Chondrocyte (in vitro differentiated cells): Measurements from ENCODE around the gene BCOR. TPM values are rescaled to one million over a fixed set of nuclear protein-coding genes. Genes with fewer than 3 reads are reported as not detected.

Source experiments
- DNase-seq: peaks from one replicate; pipeline ENCODE4 v3.0.0; 2021; ENCODE audit warnings: mixed read lengths, low spot score
- H3K27ac Mint-ChIP-seq: one replicate; pipeline ENCODE4 v1.8.0; 2021; ENCODE audit warnings: mild to moderate bottlenecking, moderate library complexity, mixed read lengths; ENCODE audit not compliant: unreplicated experiment
- H3K27me3 Mint-ChIP-seq: 2 replicates; pipeline ENCODE4 v1.8.0; 2021; ENCODE audit warnings: low read depth, mixed read lengths
- H3K36me3 Mint-ChIP-seq: 2 replicates; pipeline ENCODE4 v1.8.0; 2021; ENCODE audit warnings: low read depth, mixed read lengths
- H3K4me1 Mint-ChIP-seq: 2 replicates; pipeline ENCODE4 v1.8.0; 2021; ENCODE audit warnings: low read depth, mild to moderate bottlenecking, mixed read lengths
- H3K4me3 Mint-ChIP-seq: one replicate; pipeline ENCODE4 v1.8.0; 2021; ENCODE audit warnings: mild to moderate bottlenecking, moderate library complexity, mixed read lengths; ENCODE audit not compliant: unreplicated experiment
- H3K9me3 Mint-ChIP-seq: 2 replicates; pipeline ENCODE4 v1.8.0; 2021; ENCODE audit warnings: low read depth, mixed read lengths
- total RNA-seq: library from RNA; stranded (reverse); gene quantifications from 3 replicates; pipeline ENCODE4 v1.2.1, GENCODE V29; 2021
- TF ChIP-seq, protein P1 (sequence below): fragments of 200-600 bp; sonication (generic); IDR thresholded peaks from 2 replicates; pipeline ENCODE4 v1.5.0; 2021; ENCODE audit warnings: antibody characterized with exemption, mild to moderate bottlenecking, moderate library complexity

BCOR gene
- total RNA-seq, 1 donor from 2014 or later = 11.0 TPM

- no peak overlapping the region for H3K27ac Mint-ChIP-seq
- no peaks in the 10 kb centered on the region for H3K36me3 Mint-ChIP-seq
- DNase-seq = no peak
- peaks cover 8% of the 10 kb centered on the region for H3K9me3 Mint-ChIP-seq
- no peaks in the 10 kb centered on the region for H3K27me3 Mint-ChIP-seq
- no peaks in the 10 kb centered on the region for H3K4me1 Mint-ChIP-seq
- TF ChIP-seq, protein P1, sequence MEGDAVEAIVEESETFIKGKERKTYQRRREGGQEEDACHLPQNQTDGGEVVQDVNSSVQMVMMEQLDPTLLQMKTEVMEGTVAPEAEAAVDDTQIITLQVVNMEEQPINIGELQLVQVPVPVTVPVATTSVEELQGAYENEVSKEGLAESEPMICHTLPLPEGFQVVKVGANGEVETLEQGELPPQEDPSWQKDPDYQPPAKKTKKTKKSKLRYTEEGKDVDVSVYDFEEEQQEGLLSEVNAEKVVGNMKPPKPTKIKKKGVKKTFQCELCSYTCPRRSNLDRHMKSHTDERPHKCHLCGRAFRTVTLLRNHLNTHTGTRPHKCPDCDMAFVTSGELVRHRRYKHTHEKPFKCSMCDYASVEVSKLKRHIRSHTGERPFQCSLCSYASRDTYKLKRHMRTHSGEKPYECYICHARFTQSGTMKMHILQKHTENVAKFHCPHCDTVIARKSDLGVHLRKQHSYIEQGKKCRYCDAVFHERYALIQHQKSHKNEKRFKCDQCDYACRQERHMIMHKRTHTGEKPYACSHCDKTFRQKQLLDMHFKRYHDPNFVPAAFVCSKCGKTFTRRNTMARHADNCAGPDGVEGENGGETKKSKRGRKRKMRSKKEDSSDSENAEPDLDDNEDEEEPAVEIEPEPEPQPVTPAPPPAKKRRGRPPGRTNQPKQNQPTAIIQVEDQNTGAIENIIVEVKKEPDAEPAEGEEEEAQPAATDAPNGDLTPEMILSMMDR = no peak
- no peak overlapping the region for H3K4me3 Mint-ChIP-seq
Measured at GRCh38 chrX:40122487-40122886, 24.7 kb upstream of the BCOR start.

- Mint-ChIP-seq H3K27ac (no peak overlapping the region), H3K9me3 (peaks cover 4% of the 10 kb centered on the region), H3K4me3 (no peak overlapping the region)
Measured at GRCh38 chrX:40121618-40122017, 23.9 kb upstream of the BCOR start.

DNA sequence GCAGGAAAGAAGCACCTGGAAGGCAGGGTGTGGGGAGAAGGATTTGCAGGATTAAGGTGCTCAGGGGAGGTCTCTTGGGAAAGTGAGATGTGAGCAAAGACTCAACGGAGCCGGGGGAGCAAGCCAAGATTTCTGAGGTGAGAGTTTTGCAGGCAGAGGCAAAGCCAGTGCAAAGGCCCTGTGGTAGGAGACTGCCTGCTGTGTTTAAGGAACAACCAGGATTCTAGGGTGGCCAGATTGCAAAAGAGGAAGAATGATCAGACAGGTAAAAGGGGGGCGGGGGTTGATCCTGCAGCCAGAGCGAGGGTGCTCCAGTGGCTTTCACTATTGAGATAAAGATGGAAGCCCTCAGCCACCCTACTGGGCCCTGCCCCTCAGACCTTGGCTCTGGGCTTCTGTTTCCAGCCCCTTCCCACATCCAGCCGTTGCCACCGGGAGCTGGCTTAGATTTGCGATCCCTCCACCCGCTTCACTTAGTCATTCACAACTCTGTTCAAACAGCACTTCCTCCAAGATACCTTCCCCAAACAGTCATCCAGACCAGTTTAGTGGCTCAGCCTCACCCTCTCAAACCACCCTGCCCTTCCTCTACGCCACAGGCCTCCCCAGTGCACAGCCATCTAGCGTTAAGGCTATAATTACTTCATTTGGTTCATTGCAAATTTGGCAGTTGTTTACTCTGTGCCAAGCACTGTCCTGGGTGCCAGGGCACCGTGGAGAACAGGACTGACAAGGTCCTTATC lies 23.3 kb upstream of the BCOR start:
- TF ChIP-seq, protein P1 = no peak
- H3K4me1 Mint-ChIP-seq = no peaks in the 10 kb centered on the region
- no peak overlapping the region for H3K4me3 Mint-ChIP-seq
- H3K27me3 Mint-ChIP-seq = no peaks in the 10 kb centered on the region
- H3K27ac Mint-ChIP-seq = no peak overlapping the region
- H3K9me3 Mint-ChIP-seq = peaks cover 4% of the 10 kb centered on the region
- no peaks in the 10 kb centered on the region for H3K36me3 Mint-ChIP-seq
- no peak for DNase-seq

More at GRCh38 chrX:40121618-40122017, 23.9 kb upstream of the BCOR start:
- Mint-ChIP-seq H3K4me1 (no peaks in the 10 kb centered on the region), H3K27me3 (no peaks in the 10 kb centered on the region), H3K36me3 (no peaks in the 10 kb centered on the region)
- TF ChIP-seq, protein P1 = no peak
- no peak for DNase-seq

DNA sequence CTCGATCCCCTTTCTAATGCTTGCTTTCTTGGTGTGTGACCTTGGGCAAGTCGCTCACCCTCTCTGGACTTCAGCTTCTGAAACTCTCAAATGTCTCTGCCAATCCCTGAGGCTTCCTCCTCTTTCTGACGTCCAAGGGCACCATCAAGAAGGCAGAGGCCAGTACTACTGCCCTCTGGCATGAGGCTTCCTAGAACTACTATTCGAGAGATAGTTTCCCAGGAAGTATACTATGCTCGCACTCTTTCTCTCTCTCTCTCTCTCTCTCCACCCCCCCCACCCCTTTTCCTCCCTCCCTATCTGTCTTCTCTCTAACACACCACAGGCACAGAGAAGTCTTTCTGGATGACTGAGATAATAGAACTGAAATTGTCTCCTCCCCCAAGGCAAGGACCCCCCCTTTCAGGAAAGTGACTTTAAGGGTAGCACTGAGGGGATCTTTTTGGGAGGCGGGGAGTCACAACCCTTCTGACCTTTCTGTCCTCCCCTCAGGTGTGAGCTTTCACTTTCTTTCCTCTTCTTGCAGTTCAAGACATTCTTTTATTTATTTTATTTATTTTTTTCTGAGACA lies 20.0 kb upstream of the BCOR start:
- Mint-ChIP-seq H3K4me3 (no peak overlapping the region), H3K36me3 (no peaks in the 10 kb centered on the region), H3K9me3 (no peaks in the 10 kb centered on the region), H3K27me3 (no peaks in the 10 kb centered on the region), H3K4me1 (no peaks in the 10 kb centered on the region), H3K27ac (no peak overlapping the region)
- TF ChIP-seq, protein P1 = no peak
- no peak for DNase-seq

DNA sequence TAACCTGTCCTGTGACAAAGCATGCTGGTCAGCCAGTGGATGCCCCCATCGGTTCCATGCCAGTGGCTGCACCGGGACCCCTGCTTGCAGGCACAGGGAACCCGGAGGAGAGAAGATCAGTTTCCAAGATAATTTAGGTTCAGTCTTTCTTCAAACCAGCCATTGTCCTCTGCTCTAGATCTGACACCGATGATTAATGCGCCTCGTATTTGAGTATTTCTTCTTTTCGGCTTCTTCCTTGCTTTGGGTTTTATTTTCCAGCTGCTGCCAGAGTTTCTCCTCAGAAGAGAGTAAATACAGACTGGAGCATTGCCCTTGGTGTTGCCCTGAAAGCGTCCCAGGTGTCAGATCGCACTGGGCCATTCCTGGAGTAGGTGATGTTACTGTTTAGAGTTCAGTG lies 19.2 kb upstream of the BCOR start:
- Mint-ChIP-seq H3K27me3 (no peaks in the 10 kb centered on the region), H3K27ac (no peak overlapping the region)
- DNase-seq = no peak

More for the DNA sequence above, 19.2 kb upstream of the BCOR start:
- TF ChIP-seq, protein P1 = no peak
- H3K36me3 Mint-ChIP-seq = no peaks in the 10 kb centered on the region
- no peak overlapping the region for H3K4me3 Mint-ChIP-seq
- no peaks in the 10 kb centered on the region for H3K9me3 Mint-ChIP-seq
- no peaks in the 10 kb centered on the region for H3K4me1 Mint-ChIP-seq
